NCI-H748 (cell line): ENCODE data around the gene BASP1.

Source experiments
- DNase-seq: peaks from one replicate; lab custom pipeline; 2025; ENCODE audit not compliant: unreplicated experiment; lab: John Stamatoyannopoulos, UW

BASP1 gene

GRCh38 chr5:17252543-17252942 is 35.1 kb downstream of the BASP1 start:
- no peak for DNase-seq

- DNase-seq, result no peak
These were observed 38.1 kb downstream of the BASP1 start for GRCh38 chr5:17255471-17256021.

GRCh38 chr5:17256171-17256570 is 38.7 kb downstream of the BASP1 start:
- DNase-seq, result no peak

- DNase-seq, result no peak
These were observed 39.4 kb downstream of the BASP1 start for GRCh38 chr5:17256839-17257238.

- peak; percentile 63 for DNase-seq
These were observed 40.4 kb downstream of the BASP1 start for GRCh38 chr5:17257705-17258273.

- no peak for DNase-seq
These were observed 41.0 kb downstream of the BASP1 start for GRCh38 chr5:17258431-17258830.

- DNase-seq, result peak; percentile 70
These were observed 41.6 kb downstream of the BASP1 start for GRCh38 chr5:17259012-17259411.

GRCh38 chr5:17259630-17260257 is 42.3 kb downstream of the BASP1 start:
- DNase-seq, result peak; percentile 100

- DNase-seq, result peak; percentile 99
These were observed 43.1 kb downstream of the BASP1 start for GRCh38 chr5:17260549-17260948.

- DNase-seq, result peak; percentile 66
These were observed 43.6 kb downstream of the BASP1 start for GRCh38 chr5:17261075-17261474.

- no peak for DNase-seq
These were observed 47.6 kb downstream of the BASP1 start for GRCh38 chr5:17265041-17265440.

- no peak for DNase-seq
These were observed 49.7 kb downstream of the BASP1 start for GRCh38 chr5:17267106-17267505.

- peak; percentile 37 for DNase-seq
These were observed 51.8 kb downstream of the BASP1 start for GRCh38 chr5:17269201-17269600.

- no peak for DNase-seq
These were observed 54.7 kb downstream of the BASP1 start for GRCh38 chr5:17272111-17272510.

- no peak for DNase-seq
These were observed 58.1 kb downstream of the BASP1 start for GRCh38 chr5:17275289-17276158.

- DNase-seq, result no peak
These were observed 59.0 kb downstream of the BASP1 start for GRCh38 chr5:17276445-17276844.

GRCh38 chr5:17277907-17278306 is 60.5 kb downstream of the BASP1 start:
- DNase-seq, result no peak

- no peak for DNase-seq
These were observed 61.5 kb downstream of the BASP1 start for GRCh38 chr5:17278931-17279330.

GRCh38 chr5:17279487-17279886 is 62.1 kb downstream of the BASP1 start:
- no peak for DNase-seq

GRCh38 chr5:17282283-17283120 is 65.1 kb downstream of the BASP1 start:
- DNase-seq, result no peak

GRCh38 chr5:17283121-17283415 is 65.6 kb downstream of the BASP1 start:
- DNase-seq, result no peak
